Stimulated activated CD8-positive, alpha-beta memory T cell treated with anti-CD3 and anti-CD28 coated beads, Interleukin-7, amount 100 ng/mL, for 1 hour (primary cell): ENCODE results near the gene CNTN4.

ENCODE experiments used
- DNase-seq, 2 donors: peaks; one replicate each; pipeline ENCODE4 v3.0.0-alpha.2; 2020; ENCODE audit warnings: low read depth in 2 of 2

CNTN4 gene

DNA sequence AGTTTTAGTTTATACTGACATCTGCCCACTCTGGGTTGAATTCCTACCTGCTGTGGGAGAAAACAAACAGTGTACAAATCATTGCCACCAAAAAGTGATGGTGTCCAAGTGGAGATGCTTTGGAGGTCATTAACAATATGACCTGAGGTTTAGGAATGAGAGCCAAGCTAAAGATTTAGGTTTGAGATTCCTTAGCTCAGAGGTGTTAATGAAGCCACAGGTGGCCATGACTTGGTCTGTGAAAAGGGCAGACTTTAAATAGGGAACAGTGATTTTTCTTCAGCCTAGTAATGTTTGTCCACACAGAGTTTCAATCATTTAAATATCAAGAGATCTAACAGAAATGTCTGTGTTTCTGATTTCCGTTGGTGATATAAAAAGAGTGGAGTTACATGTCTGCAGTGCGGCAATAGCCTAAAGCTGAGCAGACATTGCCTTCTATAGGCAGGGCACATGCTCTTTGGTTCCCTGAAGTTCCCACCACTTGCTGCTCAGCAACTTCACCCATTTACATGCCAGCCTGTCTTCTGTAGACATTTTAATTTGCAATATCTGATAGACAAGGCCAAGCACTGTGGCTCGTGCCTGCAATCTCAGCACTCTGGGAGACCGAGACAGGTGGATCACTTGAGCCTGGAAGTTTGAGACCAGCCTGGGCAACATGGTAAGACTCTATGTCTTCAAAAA is 588.3 kb downstream of the CNTN4 start:
- DNase-seq = no peak

DNA sequence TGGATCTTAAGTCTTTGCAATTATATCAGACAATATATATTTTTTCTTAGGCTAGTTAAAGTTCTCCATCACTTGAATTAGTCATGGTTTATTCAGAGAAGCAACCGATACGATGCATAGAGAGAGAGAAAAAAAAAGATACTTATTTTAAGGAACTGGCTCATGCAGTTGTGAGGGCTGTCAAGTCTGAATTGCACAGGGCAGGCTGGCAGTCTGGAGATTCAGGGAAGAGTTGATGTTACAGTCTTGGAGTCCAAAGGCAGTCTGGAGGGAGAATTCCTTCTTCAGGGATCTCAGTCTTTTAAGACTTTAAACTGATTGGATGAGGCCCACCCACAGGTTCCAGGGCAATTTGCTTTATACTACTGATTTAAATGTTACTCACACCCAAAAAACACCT is 598.9 kb downstream of the CNTN4 start:
- no peak for DNase-seq

DNA sequence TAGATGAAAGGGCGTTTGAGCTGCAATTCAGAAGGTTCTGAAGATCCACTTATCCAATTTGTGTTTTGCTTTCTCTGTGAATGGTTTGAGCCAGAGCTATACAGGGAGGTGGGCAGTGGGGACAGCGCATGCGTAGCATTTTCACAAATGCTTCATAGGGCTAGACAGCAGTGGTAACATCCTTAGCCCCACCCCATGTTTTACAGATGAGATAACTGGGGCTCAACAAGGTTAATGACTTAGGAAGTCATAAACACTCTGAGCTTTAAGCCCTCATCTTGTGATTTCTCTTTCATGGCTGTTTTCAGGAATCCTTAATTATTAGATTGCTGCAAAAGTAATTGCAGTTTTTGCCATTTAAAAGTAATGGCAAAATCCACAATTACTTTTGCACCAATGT is 602.8 kb downstream of the CNTN4 start:
- no peak for DNase-seq

DNA sequence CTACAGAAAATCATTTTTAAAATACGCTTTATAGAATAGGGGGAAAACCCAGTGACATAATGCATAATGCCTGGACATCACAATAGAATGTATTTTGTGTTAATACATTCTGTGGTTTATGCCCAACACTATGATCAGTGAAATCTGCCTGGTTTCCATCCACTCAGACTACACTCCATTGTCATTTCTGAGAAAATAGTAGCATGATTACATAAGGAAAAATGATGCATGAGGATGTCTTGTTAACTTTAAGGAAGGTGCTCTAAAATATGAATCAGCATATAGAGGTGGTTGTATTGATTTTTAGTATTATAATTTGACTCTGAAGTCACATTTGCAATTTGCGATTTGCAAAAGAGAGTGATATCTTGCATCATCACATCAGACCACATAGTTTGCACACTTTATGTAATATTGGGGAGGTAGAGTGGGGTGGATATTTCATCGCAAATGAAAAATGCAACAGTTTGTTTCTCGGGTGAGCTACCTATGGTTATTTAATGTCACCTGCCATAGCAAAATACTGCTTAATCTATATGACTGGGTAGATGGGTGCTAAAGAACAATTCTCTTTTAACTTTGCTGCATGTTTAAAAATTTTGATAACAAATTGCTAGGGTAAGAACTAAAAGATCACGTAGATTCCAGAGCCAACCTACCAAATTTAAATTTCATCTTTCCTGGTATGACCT is 607.6 kb downstream of the CNTN4 start:
- no peak for DNase-seq

DNA sequence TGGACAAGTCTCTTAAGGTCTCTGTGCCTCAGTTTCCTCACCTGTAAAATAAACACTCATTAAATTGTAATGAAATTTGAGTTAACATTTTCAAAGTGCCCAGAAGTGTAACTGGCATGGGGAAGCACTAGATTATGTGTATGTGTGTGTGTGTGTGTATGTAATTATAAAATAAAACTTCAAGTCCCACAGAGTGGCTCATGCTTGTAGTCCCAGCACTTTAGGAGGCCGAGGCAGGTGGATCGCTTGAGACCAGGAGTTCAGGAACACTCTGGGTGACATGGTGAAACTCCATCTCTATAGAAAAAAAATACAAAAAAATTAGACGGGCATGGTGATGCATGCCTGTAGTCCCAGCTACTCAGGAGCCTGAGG is 608.2 kb downstream of the CNTN4 start:
- no peak for DNase-seq

DNA sequence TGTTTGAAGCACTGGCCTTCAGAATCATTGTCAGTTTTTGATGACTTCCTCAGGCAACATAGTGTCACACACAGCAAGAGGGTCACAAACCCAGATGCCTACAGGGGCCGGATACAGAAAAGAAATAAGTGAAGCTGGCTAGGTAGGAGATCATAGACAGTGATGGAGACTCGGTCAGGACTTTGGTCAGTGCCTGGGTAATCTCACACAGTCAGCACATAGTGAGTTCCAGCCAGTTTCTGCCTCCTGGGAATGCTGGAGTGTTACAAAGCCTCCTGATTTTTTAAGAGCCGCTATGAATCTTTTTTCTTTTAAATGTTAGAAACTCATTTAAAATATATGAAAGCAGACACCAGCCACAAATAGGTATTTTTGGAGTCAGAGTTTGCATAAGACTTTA is 612.4 kb downstream of the CNTN4 start:
- DNase-seq = no peak

DNA sequence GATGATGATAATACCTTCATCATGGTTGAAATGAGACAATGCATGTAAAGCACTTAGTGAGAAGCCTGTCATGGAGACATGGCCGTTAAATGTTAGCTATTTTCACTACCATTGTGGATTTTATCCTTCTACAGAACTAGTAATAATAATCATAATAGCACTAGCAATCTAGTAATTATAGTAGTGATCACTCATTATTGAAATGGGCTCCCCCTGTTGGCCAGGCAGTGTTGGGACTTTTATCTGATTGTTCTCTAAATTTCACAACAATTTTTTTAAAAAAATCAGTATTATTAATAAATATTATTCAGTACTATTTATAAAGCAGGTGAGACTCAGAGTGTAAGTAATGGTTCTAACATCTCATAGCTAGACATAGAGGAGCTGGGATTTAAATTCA is 615.3 kb downstream of the CNTN4 start:
- no peak for DNase-seq

DNA sequence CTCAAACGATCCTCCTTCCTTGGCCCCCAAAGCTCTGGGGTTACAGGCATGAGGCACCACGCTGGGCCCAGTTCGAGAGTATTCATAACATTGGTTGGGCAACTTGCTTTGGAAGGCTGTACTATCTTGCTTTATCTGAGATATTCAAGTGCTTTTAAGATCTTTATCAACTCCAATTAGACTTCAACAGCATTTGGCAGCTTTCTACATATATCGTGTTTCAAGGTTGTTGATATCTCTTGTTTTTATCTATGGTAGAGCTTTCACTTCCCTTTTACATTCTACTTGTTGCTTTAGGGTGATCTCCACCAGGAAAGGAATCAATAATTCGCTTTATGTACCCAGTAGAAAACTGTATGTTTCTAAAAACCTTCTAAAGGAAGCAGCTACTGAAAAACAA is 616.2 kb downstream of the CNTN4 start:
- no peak for DNase-seq

DNA sequence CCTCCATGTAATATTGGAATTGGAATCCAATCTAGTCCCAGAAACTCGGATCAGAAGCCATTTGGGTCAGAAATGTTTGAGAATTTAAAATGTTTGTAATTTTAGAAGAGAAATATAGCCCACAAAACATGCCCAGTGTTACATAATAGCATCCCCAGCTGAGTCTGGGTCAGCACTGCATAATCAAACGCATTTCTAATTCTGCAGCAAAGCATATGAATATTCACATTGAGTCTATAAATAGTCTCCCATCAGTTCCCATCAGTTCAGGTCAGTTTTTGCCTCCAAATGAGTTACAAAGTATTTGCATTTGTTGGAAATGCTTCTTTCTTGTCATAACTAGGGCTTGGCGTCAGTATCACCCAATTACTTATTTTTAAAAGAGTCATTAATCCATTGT is 628.4 kb downstream of the CNTN4 start:
- no peak for DNase-seq

DNA sequence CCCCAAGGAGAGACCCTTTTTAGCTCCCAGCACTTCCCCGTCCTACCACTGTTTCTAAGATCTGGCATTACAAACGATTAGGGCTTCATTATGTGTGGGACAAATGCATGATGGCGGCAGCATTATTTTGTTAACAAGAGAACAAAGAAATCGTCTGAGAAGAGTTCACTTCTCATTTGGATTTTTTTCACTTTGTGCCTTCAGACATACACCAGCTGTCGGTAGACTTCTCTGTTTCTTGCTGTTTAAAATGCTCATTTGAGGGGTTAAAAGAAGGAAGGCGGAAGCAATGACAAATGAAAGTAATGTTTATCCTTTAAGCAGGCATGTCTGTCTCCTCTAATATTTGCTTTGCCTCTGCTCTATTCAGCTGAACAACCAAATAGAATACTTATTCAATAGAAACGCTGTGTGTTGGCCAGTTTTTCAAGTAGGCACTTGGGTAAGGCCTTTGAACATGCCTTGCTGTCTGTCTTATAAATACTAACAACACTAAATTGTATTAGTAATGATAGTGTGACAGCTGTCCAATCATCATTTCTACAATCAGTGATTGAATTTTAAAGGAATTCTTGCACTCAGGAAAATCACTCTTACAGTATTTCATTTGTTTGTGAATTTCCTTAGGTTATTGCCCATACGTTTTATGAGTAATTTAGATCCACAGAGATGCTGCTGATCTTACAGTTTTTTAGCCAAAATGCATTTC is 629.1 kb downstream of the CNTN4 start:
- DNase-seq = no peak

DNA sequence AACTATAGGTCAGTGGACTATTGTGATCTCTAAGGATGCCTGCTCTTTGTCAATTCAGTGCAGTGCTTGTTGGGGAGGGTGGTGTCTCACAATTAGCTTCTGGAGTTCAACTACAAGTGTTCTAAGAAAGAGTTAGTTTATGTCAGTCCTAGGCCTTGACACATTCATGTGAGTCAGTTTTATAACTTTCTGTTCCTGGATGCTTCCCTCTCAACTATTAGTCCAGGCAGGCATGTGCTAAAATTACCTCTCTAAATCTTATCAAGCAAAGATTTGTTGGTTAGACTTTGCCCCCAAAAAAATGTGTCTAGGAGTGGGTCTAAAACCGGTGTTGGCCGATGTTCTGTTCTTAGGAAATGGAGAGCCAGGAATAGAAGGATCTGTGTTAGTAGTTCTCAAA is 633.2 kb downstream of the CNTN4 start:
- DNase-seq = no peak

DNA sequence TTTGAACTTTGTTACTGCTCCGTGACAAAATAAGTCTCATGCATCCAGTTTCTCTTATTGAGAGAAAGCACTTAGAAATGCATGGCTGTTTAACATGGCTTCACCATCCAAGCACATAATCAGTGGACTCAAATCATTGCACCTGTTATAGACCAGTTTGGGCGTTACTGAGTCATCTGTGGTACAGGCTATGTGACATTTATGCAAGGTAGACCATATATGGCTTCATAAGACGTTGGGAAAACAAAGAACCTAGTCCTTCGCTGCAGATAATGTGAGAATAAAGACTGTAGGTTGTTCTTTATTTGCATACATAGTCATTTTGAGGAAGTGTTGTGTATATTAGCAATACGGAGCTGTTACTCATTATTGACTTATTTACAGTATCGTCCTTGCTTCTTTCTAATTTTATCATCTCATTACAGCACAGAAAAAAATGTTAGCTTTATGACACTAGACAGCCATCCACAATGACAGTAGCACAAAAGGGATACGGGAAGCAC is 636.8 kb downstream of the CNTN4 start:
- no peak for DNase-seq

DNA sequence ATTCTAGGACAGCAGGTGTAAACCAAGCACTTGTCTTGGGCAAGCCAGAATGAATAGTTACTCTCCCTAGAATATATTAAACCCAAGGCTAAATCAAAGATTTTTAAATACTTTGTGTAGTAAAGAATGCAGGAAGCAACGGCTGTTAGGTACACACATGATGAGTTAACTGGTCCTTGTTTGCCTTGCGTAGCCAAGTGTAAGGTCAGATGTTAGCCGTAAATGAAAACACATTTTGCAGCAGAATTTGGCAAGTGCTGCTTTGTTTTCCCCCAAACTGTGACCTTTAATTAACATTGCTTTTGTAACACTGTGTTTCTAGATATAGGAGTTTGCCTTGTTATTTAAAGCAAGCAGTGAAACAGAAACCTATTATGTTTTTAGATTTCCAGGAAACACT is 642.9 kb downstream of the CNTN4 start:
- DNase-seq = no peak

DNA sequence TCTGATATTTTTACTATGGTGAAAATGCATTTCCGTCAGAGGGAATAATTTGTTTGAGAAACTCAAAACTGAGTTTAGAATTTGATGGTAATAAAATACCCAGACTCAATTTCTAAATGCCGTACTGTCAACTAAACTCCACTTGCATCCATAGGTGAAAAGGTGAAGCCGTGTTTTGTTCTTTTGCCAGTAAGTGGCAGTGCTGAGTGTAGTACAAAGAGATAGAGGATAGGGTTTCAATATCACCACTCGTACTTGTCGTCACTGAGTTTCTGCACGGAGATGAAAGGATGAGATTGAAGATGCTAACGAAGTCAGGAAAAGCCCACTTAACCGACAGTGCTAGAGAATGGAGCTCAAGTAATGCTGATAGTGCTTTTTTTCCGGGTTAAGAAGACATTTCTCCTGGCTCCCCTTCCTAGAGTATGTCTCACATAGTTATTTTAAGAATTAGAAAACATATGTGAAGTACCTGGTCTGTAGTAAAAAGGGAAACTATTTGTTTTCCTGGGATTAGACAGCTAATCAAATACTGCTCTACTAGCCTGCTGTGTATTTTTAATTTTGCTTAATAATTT is 666.4 kb downstream of the CNTN4 start:
- no peak for DNase-seq

DNA sequence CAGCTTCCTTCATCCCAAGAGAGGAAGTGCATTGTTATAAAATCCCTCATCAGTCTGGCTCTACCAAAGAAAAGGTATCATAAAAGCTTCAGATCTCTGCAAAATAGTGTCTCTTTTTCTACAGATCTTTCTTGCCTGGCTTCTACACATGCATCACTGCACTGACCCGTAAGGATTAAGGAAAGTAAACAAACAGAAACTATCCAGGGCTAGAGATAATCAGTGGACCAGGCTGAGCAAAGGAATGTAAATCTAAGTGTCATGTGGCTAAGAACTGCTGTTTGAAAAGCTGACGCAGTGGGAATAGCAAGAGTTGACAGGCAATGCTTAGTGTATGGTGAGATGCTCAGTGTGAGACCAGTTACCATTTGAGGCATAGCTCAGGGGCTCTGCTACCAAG is 671.8 kb downstream of the CNTN4 start:
- DNase-seq = no peak

DNA sequence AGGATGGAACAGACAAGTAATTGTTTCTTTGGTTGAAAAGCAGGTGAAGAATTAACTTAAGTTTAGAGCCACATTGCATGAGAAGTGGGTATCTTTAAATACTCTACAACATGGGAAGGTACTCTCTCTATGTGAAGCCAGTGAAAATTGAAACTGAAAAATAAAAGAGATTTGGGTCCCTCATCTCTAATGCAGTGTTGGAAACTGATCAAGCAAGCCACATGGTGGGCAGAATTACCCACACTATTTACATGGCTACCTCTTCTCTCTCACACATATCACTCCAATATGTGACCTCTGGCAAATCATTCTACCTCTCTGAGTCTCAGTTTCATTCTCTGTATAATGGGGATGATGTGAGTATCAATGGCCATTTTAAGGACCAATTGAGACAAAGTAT is 672.5 kb downstream of the CNTN4 start:
- DNase-seq = no peak

DNA sequence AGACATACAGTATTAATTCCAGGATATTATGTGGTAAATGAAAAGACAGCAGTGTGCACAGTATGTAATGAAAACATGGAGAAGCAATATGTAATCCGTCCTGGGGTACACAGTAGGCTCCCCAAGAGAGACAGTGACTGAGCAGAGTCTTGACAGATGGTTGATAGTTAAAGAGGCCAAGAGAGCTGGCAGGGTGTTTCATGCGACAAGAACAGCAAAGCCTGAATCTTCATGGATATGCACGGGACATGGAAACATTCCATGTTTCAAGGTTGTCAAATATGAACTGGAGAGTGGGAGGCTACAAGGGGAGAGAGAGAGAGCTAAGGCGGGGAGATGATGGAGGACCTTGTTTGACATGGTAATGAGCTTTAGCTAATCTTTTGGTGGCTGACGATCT is 673.1 kb downstream of the CNTN4 start:
- no peak for DNase-seq

DNA sequence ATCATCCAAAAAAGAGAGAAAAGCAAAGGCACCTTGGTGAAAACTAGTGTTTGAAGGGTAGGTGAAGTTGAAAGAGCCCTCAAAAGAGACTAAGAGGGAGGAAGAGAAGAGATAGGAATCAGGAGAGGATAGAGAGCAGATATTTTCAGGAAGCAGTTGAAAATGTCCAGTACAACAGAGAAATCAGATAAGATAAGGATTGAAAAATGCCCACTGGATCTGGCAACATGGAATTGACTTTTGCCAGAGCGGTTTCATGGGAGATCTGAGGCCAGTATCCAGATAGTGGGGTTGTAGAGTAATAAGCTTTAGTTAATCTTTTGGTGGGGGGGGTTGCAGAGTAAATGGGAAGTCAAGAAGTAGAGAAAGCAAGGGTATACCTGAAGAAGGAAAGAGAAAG is 674.1 kb downstream of the CNTN4 start:
- no peak for DNase-seq

DNA sequence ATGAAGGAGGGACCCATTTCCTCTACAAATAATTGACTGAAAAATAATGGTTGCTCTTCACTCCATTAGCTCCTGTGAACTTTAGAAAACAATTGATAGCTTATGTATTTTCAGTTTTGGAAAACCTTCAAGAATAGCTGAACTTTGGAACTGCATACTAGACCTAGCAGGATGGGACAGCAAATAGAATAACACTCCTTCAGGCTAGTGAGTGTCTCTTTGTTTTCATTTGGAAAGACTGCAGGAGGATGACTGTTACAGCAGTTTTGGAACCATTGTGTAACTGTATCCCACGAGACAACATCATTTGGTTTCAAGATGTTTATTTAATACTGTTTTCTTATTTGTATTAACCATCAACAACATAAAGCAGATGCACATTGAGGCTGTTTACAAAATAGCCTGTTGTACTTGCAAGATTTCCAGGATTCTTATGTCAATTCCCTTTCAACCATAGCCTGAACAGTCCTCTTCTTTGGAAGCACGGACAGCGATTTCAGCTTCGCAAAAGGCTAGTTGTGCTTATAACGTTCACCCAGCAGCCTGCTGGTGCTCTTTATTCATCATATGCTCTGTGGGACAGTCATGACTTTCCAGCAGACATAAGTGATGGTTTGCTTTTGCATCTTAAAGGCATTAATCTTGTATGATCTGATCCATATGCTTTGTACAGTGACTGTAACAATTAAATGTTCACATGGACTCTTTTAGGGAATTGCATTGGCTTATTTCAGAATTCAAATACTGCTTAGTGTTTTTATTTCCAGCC is 676.0 kb downstream of the CNTN4 start:
- DNase-seq = no peak

DNA sequence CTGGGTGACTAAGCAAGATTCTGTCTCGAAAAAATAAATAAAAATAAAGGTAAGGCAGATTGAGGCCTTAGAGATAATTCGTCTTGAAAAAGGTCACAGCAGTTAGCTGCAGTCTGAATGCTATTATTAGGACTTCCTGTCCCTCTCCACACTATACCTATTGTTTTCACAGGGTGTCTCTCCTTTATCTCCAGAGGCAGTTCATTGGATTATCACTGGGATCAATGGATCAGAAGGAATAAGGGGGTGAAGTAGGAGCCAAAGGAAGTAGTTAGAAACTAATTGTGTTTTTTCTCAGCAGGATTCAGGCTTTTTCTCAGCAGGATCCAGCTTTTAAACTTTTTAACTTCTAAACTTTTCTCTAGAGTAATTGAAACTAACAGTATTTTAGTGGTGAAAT is 684.6 kb downstream of the CNTN4 start:
- no peak for DNase-seq

DNA sequence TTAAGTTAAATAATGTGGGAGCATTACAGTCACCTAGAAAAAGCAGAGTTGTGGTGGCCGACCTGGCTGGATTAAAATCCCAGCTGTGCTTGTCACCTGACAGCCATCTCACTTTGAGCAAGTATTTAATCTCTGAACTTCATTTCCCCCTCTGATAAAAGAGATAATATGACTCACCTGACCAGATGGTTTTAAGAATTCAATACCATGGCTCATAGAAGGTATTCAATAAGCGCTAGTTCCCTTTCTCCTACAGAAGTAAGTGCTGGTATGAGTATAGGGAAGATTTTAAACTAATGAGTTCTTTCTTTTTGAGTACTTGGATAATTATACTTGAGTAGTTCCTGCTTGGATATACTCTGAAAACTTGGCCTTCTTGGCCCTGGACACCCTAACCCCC is 686.0 kb downstream of the CNTN4 start:
- DNase-seq = no peak

DNA sequence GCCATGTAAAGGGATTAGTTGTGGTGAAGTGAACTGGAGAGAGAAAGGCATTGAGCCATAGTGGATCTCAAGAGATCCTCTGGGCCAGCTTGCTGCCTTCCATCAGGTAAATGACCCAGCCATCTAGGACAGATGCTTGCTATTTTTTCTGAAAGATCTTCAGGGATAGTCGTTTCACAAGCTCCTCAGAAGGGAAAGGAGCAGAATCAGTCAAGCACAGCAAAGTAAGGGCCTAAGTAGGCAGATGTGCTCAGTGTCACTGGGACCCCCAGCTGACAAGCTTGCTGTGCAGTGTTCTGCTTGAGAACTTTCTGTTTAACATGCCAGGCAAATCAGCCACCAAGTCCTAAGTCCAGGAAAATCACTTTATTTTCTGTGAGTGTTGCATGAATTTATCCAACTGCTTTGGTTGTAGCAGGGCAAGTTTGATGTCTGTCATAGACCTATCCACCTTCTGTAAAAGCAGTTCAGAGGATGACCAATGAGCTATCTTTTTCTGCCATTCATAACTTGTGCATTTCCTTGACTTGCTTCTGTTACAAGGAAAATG is 691.7 kb downstream of the CNTN4 start:
- DNase-seq = no peak
